Measurements from ENCODE around the gene OR8H3. TPM values are rescaled to one million over a fixed set of nuclear protein-coding genes. Genes with fewer than 3 reads are reported as not detected.

The OR8H3 gene
- total RNA-seq, 1 donor: not detected

DNA sequence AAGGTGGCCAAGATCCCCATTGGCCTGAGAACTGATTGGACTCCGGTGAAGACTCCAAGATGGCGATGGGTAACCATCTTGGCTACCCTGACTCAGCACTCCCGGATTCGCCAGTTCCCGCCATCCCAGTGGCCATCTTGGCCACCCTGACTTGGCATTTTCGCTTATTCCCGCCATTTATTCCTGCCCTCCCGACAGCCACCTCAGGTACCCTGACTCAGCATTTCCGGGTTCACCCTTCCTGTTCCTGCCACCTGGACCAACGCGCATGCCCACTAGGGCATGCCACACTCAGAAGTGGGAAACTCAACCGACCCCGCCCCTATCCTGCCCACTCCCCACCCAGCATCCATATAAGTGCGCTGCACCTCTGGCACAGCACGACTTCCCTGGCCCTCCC, 30.2 kb downstream of the OR8H3 start:
- no peak for DNase-seq (ENCODE audit: low read depth)
- no peak overlapping the region for H3K4me3 ChIP-seq (ENCODE audit: low read depth, low read length)
- TF ChIP-seq, protein P1, sequence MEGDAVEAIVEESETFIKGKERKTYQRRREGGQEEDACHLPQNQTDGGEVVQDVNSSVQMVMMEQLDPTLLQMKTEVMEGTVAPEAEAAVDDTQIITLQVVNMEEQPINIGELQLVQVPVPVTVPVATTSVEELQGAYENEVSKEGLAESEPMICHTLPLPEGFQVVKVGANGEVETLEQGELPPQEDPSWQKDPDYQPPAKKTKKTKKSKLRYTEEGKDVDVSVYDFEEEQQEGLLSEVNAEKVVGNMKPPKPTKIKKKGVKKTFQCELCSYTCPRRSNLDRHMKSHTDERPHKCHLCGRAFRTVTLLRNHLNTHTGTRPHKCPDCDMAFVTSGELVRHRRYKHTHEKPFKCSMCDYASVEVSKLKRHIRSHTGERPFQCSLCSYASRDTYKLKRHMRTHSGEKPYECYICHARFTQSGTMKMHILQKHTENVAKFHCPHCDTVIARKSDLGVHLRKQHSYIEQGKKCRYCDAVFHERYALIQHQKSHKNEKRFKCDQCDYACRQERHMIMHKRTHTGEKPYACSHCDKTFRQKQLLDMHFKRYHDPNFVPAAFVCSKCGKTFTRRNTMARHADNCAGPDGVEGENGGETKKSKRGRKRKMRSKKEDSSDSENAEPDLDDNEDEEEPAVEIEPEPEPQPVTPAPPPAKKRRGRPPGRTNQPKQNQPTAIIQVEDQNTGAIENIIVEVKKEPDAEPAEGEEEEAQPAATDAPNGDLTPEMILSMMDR (IDR thresholded peaks at IDR 0.05; ENCODE audit: insufficient read depth, low read depth, low read length): no peak

- no peak for DNase-seq (ENCODE audit: low read depth)
- TF ChIP-seq, protein P1 (IDR thresholded peaks at IDR 0.05; ENCODE audit: insufficient read depth, low read depth, low read length): no peak
- no peak within 1 kb of the TSS for H3K4me3 ChIP-seq (ENCODE audit: low read depth, low read length)
Observed at GRCh38 chr11:56160217-56160616, 38.0 kb downstream of the OR8H3 start, which contains the start of gene OR8K5. Gene OR8K5, minus strand, starts transcription at chr11:56160317. Its CDS starts 0 bp downstream, at chr11:56160317.

DNA sequence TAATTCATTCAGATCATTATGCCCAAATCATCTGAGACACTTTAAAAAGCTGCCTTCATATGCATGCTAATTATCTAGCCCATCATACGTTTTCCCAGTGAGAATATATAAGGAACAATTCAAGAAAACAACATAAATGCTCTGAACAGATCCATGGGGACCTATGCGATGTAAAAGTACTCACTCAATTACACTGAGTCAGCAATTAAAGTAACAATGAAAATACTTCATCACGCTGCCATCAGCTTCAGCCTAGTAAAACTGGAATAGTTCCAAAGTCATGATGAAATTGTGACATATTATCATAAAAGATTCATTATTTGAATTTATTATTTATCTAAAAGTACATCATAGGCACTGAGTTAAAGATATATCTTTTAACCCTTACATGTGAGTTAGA, 41.6 kb downstream of the OR8H3 start:
- TF ChIP-seq, protein P1 (IDR thresholded peaks at IDR 0.05; ENCODE audit: insufficient read depth, low read depth, low read length): no peak
- DNase-seq (ENCODE audit: low read depth): no peak
- no peak overlapping the region for H3K4me3 ChIP-seq (ENCODE audit: low read depth, low read length)

DNA sequence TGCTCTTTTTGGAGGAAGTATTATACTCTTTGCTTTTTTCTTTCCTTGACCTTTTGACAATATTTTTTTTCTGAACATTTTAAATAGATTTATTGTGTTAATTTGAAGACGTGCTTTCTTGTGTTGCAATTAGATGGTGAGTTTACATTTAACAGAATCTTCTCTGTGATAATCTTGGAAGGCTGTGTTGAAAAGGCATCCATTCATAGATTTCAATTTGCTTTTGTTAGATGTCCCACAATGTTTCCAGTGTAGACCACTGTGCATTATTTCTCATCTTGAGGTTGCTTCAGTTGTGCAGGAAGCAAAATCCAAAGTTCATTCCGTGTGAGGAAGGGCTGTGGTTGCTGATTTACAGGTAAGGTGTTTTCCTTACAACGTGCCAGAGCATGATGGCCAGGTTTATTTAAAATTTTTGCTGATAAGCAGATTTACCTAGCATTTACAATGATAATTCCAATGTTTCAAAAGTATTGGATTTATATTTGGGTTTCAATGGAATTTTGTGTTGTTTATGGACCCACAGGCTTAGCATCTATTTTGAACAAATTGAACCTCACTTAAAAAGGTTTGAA, 50.2 kb downstream of the OR8H3 start:
- DNase-seq (ENCODE audit: low read depth): no peak
- no peak overlapping the region for H3K4me3 ChIP-seq (ENCODE audit: low read depth, low read length)
- TF ChIP-seq, protein P1 (IDR thresholded peaks at IDR 0.05; ENCODE audit: insufficient read depth, low read depth, low read length): no peak

Small RNAs within 50 kb of the gene (small RNA-seq; reads per million reads assigned to genes)
- not detected for gene OR8I4P

Other genes starting within 250 kb of the OR8H3 start
- gene TRIM51, start 239.1 kb upstream of the OR8H3 start, total RNA-seq: not detected in 2 replicates
- gene OR5W2, start 207.8 kb upstream of the OR8H3 start, total RNA-seq: not detected in 2 replicates
- gene OR5I1, start 186.0 kb upstream of the OR8H3 start, total RNA-seq: not detected in 2 replicates
- under 0.01 TPM in 1 of 2 replicates, not detected in the other for gene OR10AG1, start 152.4 kb upstream of the OR8H3 start, total RNA-seq
- gene OR5F1, start 127.7 kb upstream of the OR8H3 start, total RNA-seq: not detected in 2 replicates
- gene OR5AS1, start 94.7 kb upstream of the OR8H3 start, total RNA-seq: not detected in 2 replicates
- gene OR8I2, start 29.1 kb upstream of the OR8H3 start, total RNA-seq: not detected in 2 replicates
- gene OR8H2, start 18.7 kb upstream of the OR8H3 start, total RNA-seq: not detected in 2 replicates
- not detected in 2 replicates for gene OR8J3, start 17.8 kb downstream of the OR8H3 start, total RNA-seq
- not detected in 2 replicates for gene OR8K5, start 37.9 kb downstream of the OR8H3 start, total RNA-seq
- gene OR5J2, start 54.2 kb downstream of the OR8H3 start, total RNA-seq: not detected in 2 replicates
- not detected in 2 replicates for gene OR5T2, start 111.9 kb downstream of the OR8H3 start, total RNA-seq
- gene OR5T3, start 129.9 kb downstream of the OR8H3 start, total RNA-seq: not detected in 2 replicates
- not detected in 2 replicates for gene OR5T1, start 151.8 kb downstream of the OR8H3 start, total RNA-seq
- gene OR8H1, start 169.9 kb downstream of the OR8H3 start, total RNA-seq: not detected in 2 replicates
- gene OR8K3, start 192.8 kb downstream of the OR8H3 start, total RNA-seq: not detected in 2 replicates
- not detected in 2 replicates for gene OR8K1, start 223.7 kb downstream of the OR8H3 start, total RNA-seq
- not detected in 2 replicates for gene OR8J1, start 231.9 kb downstream of the OR8H3 start, total RNA-seq